A673 (cell line): Measurements from ENCODE around the gene DIP2B. TPM values are rescaled to one million over a fixed set of nuclear protein-coding genes. Genes with fewer than 3 reads are reported as not detected.

ENCODE experiments used
- BruUV-seq: library from RNA; stranded (reverse); fragments of 400-500 nt; replicated peaks from 2 replicates; lab custom pipeline; 2021; lab: Mats Ljungman, UMichigan
- CTCF ChIA-PET: fragments of 300-600 bp; sonication (Branson Sonifier 250); formaldehyde crosslinking; loops from one replicate; lab custom pipeline; 2022; ENCODE audit warnings: antibody characterized with exemption; lab: Charles Lee
- POLR2A ChIA-PET: fragments of 300-600 bp; sonication (Branson Sonifier 250); formaldehyde crosslinking; loops from one replicate; lab custom pipeline; 2022; ENCODE audit warnings: antibody characterized with exemption; ENCODE audit not compliant: low non-redundant PET; lab: Charles Lee
- DNase-seq: peaks from one replicate; pipeline ENCODE4 v3.0.0-alpha.2; 2015; ENCODE audit warnings: low spot score
- H3K27ac ChIP-seq: fragments of 200-600 bp; sonication (generic); 2 replicates; pipeline ENCODE4 v1.5.1; 2016; ENCODE audit warnings: mixed run types, low read depth, mild to moderate bottlenecking, mixed read lengths, antibody characterized with exemption, low read length; ENCODE audit not compliant: poor library complexity, severe bottlenecking
- H3K27me3 ChIP-seq: fragments of 200-600 bp; sonication (generic); replicated peaks from 2 replicates; pipeline ENCODE4 v1.6.1; 2017; ENCODE audit warnings: mixed run types, low read depth, mild to moderate bottlenecking, mixed read lengths, antibody characterized with exemption, low read length; ENCODE audit not compliant: insufficient read depth, poor library complexity
- H3K36me3 ChIP-seq: fragments of 200-600 bp; sonication (generic); 2 replicates; pipeline ENCODE4 v1.6.1; 2016; ENCODE audit warnings: mixed run types, mild to moderate bottlenecking, mixed read lengths, antibody characterized with exemption, low read length; ENCODE audit not compliant: insufficient read depth, poor library complexity, severe bottlenecking
- H3K4me1 ChIP-seq: fragments of 200-600 bp; sonication (generic); 2 replicates; pipeline ENCODE4 v1.6.1; 2017; ENCODE audit warnings: mixed run types, mild to moderate bottlenecking, mixed read lengths, antibody characterized with exemption, low read length; ENCODE audit not compliant: insufficient read depth, poor library complexity, severe bottlenecking
- H3K4me3 ChIP-seq: fragments of 200-600 bp; sonication (generic); 2 replicates; pipeline ENCODE4 v1.5.1; 2016; ENCODE audit warnings: low read depth, mixed run types, mild to moderate bottlenecking, mixed read lengths, low read length; ENCODE audit not compliant: poor library complexity, severe bottlenecking
- H3K9me3 ChIP-seq: fragments of 200-600 bp; sonication (generic); 2 replicates; pipeline ENCODE4 v1.6.1; 2016; ENCODE audit warnings: mixed run types, low read depth, mild to moderate bottlenecking, mixed read lengths, antibody characterized with exemption, low read length; ENCODE audit not compliant: poor library complexity, severe bottlenecking
- CTCF ChIP-seq: fragments of 300-800, 200-600 bp; sonication (generic); conservative IDR thresholded peaks from 2 replicates; pipeline ENCODE4 v1.5.1; 2017; ENCODE audit warnings: low read depth, mild to moderate bottlenecking, antibody characterized with exemption, low read length, moderate library complexity, mixed read lengths
- EZH2 ChIP-seq: fragments of 200-600 bp; sonication (generic); IDR thresholded peaks from 2 replicates; pipeline ENCODE4 v1.6.1; 2017; ENCODE audit warnings: borderline replicate concordance, low read depth, mild to moderate bottlenecking, mixed read lengths, antibody characterized with exemption, low read length; ENCODE audit not compliant: poor library complexity, severe bottlenecking
- intact Hi-C: fragments of 100-400 bp; cut with micrococcal nuclease; formaldehyde crosslinking; loops from one replicate; pipeline ENCODE4 v1.10.0; 2022; ENCODE audit not compliant: unreplicated experiment
- total RNA-seq: library from RNA; stranded (reverse); gene quantifications from 2 replicates; pipeline ENCODE4 v1.2.3, GENCODE V29; 2021

Gene DIP2B
- total RNA-seq, 1 experiment from 2014 or later, result 40.5 TPM

- Histone ChIP-seq H3K4me1 (no peaks in the 10 kb centered on the region), H3K27me3 (no peaks in the 10 kb centered on the region), H3K36me3 (peaks cover 35% of the 10 kb centered on the region), H3K27ac (no peak overlapping the region), H3K9me3 (no peaks in the 10 kb centered on the region), H3K4me3 (no peak overlapping the region)
- BruUV-seq, result no TSS peak
- CTCF ChIA-PET, result no interaction called here
- no peak for DNase-seq
- TF ChIP-seq CTCF (no peak), EZH2 (no peak)
- intact Hi-C loops, result no loop called here
- POLR2A ChIA-PET, result no interaction called here
These were observed 37.3 kb upstream of the DIP2B start for GRCh38 chr12:50467439-50467838.

GRCh38 chr12:50477241-50477832 is 27.4 kb upstream of the DIP2B start:
- no peak overlapping the region for H3K4me3 ChIP-seq
- POLR2A ChIA-PET, result interaction anchor here (0.6 kb wide), 1 partner anchor 329 kb away, joined by 4 read pairs; no protein-coding TSS in a partner anchor
- CTCF ChIA-PET, result no interaction called here
- intact Hi-C loops, result no loop called here
- BruUV-seq, result no TSS peak
- H3K9me3 ChIP-seq, result no peaks in the 10 kb centered on the region
- H3K27ac ChIP-seq, result no peak overlapping the region
- H3K27me3 ChIP-seq, result no peaks in the 10 kb centered on the region
- H3K4me1 ChIP-seq, result no peaks in the 10 kb centered on the region
- TF ChIP-seq EZH2, result no peak
- no peak for TF ChIP-seq CTCF
- H3K36me3 ChIP-seq, result peaks cover 51% of the 10 kb centered on the region
- no peak for DNase-seq

GRCh38 chr12:50482571-50482970 is 22.2 kb upstream of the DIP2B start:
- DNase-seq, result no peak
- Histone ChIP-seq H3K4me1 (no peaks in the 10 kb centered on the region), H3K27ac (no peak overlapping the region), H3K4me3 (no peak overlapping the region), H3K36me3 (peaks cover 11% of the 10 kb centered on the region), H3K27me3 (no peaks in the 10 kb centered on the region), H3K9me3 (no peaks in the 10 kb centered on the region)
- ChIA-PET CTCF (no interaction called here), POLR2A (no interaction called here)
- TF ChIP-seq EZH2 (no peak), CTCF (no peak)
- BruUV-seq, result no TSS peak
- intact Hi-C loops, result no loop called here
